Hepatocyte (in vitro differentiated cells): ENCODE measurements around the gene ERGIC2. TPM values are rescaled to one million over a fixed set of nuclear protein-coding genes. Genes with fewer than 3 reads are reported as not detected.

Source experiments
- DNase-seq: peaks from one replicate; pipeline ENCODE4 v3.0.0-alpha.2; 2016; ENCODE audit warnings: low spot score
- H2AFZ ChIP-seq: fragments of 200-600 bp; sonication (generic); 2 replicates; pipeline ENCODE4 v1.6.0; 2016; ENCODE audit warnings: antibody characterized with exemption, mild to moderate bottlenecking
- H3K27ac ChIP-seq: fragments of 200-600 bp; sonication (generic); 2 replicates; pipeline ENCODE4 v1.5.1; 2016; ENCODE audit warnings: mild to moderate bottlenecking
- H3K27me3 ChIP-seq: fragments of 200-600 bp; sonication (generic); 2 replicates; pipeline ENCODE4 v1.6.1; 2016
- H3K36me3 ChIP-seq: fragments of 200-600 bp; sonication (generic); replicated peaks from 2 replicates; pipeline ENCODE4 v1.5.1; 2016; ENCODE audit warnings: low read depth; ENCODE audit not compliant: insufficient read depth
- H3K4me1 ChIP-seq: fragments of 200-600 bp; sonication (generic); 2 replicates; pipeline ENCODE4 v1.5.1; 2016; ENCODE audit warnings: mild to moderate bottlenecking, moderate library complexity; ENCODE audit not compliant: insufficient read depth
- H3K4me2 ChIP-seq: fragments of 200-600 bp; sonication (generic); 2 replicates; pipeline ENCODE4 v1.6.0; 2016
- H3K4me3 ChIP-seq: fragments of 200-600 bp; sonication (generic); 2 replicates; pipeline ENCODE4 v1.5.1; 2016; ENCODE audit warnings: mild to moderate bottlenecking
- H3K79me2 ChIP-seq: fragments of 200-600 bp; sonication (generic); 2 replicates; pipeline ENCODE4 v1.6.0; 2017; ENCODE audit warnings: mild to moderate bottlenecking
- H3K9me2 ChIP-seq: fragments of 200-600 bp; sonication (generic); replicated peaks from 2 replicates; pipeline ENCODE4 v1.6.0; 2017; ENCODE audit warnings: mild to moderate bottlenecking; ENCODE audit not compliant: insufficient read depth
- H3K9me3 ChIP-seq: fragments of 200-600 bp; sonication (generic); 2 replicates; pipeline ENCODE4 v1.5.1; 2016; ENCODE audit warnings: low read depth, mild to moderate bottlenecking
- H4K20me1 ChIP-seq: fragments of 200-600 bp; sonication (generic); 2 replicates; pipeline ENCODE4 v1.6.0; 2016; ENCODE audit warnings: mild to moderate bottlenecking; ENCODE audit not compliant: insufficient read depth, poor library complexity, severe bottlenecking
- CTCF ChIP-seq: fragments of 200-600 bp; sonication (generic); IDR thresholded peaks from 2 replicates; pipeline ENCODE4 v1.5.1; 2016; ENCODE audit warnings: antibody characterized with exemption, mild to moderate bottlenecking; ENCODE audit not compliant: poor library complexity
- EZH2 ChIP-seq: fragments of 200-600 bp; sonication (generic); IDR thresholded peaks from 2 replicates; pipeline ENCODE4 v1.6.1; 2016; ENCODE audit warnings: antibody characterized with exemption, mild to moderate bottlenecking, borderline replicate concordance
- EZH2phosphoT487 ChIP-seq: fragments of 200-600 bp; sonication (generic); IDR thresholded peaks from one replicate; pipeline ENCODE4 v1.6.1; 2018; ENCODE audit warnings: antibody characterized with exemption, mild to moderate bottlenecking, low read depth, moderate library complexity; ENCODE audit not compliant: unreplicated experiment, severe bottlenecking
- WGBS: methylation state at CpG from one replicate; pipeline ENCODE4 v1.1.6; 2016; ENCODE audit warnings: low lambda C conversion rate; ENCODE audit errors: missing lambda C conversion rate; 5-methylcytosine and 5-hydroxymethylcytosine counted together
- polyA plus RNA-seq: library from polyadenylated mRNA; unstranded; fragments of >200 nt; fragmentation: Nextera tagmentation; extraction: Ambion mirVana; gene quantifications from 2 replicates; pipeline ENCODE4 v1.2.1, GENCODE V29; 2016
- total RNA-seq: library from RNA; depleted of rRNA; stranded (reverse); fragments of >200 nt; gene quantifications from 2 replicates; pipeline ENCODE4 v1.2.3, GENCODE V29; 2014

ERGIC2 gene
- total and polyA plus RNA-seq, 2 experiments from 2014 or later, result 68.7 to 122 TPM

GRCh38 chr12:29382251-29382650, 1.3 kb upstream of the ERGIC2 start:
- Histone ChIP-seq H2AFZ (no peak overlapping the region), H3K9me3 (no peaks in the 10 kb centered on the region), H3K4me1 (no peaks in the 10 kb centered on the region), H3K4me3 (no peak overlapping the region), H4K20me1 (no peaks in the 10 kb centered on the region), H3K4me2 (no peak overlapping the region), H3K36me3 (no peaks in the 10 kb centered on the region), H3K27me3 (no peaks in the 10 kb centered on the region), H3K79me2 (peaks cover 30% of the 10 kb centered on the region), H3K27ac (no peak overlapping the region), H3K9me2 (no peaks in the 10 kb centered on the region)
- WGBS, result 96% methylated on average over 2 of the region's 2 CpGs
- DNase-seq, result no peak
- TF ChIP-seq EZH2 (no peak), EZH2phosphoT487 (no peak), CTCF (no peak)

DNA sequence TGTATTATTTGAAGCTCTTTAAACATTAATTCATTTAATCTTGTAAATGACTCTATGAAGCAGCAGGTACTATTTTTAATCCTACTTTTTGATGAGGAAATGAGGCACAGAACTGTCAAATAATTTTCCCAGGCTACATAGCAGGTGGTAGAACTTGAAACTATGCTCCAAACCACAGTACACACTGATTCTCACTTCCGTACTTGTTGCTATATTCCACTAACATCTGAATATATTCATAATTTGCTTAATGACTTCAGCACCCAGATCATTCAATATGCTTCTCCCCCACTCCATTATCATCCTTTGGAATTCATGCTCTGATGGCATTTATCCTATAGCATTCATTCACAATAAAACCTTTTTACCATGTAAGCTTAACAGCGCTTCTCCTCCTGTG, 4.9 kb downstream of the ERGIC2 start:
- H3K4me2 ChIP-seq, result no peak overlapping the region
- no peaks in the 10 kb centered on the region for H3K4me1 ChIP-seq
- H3K4me3 ChIP-seq, result no peak overlapping the region
- no peaks in the 10 kb centered on the region for H3K36me3 ChIP-seq
- no peak overlapping the region for H3K27ac ChIP-seq
- TF ChIP-seq EZH2 (no peak), EZH2phosphoT487 (no peak), CTCF (no peak)
- peaks cover 89% of the 10 kb centered on the region for H3K79me2 ChIP-seq
- H4K20me1 ChIP-seq, result peaks cover 9% of the 10 kb centered on the region
- WGBS, result 97% methylated on average over 2 of the region's 2 CpGs
- H2AFZ ChIP-seq, result no peak overlapping the region
- DNase-seq, result no peak
- no peaks in the 10 kb centered on the region for H3K9me3 ChIP-seq
- no peaks in the 10 kb centered on the region for H3K9me2 ChIP-seq
- no peaks in the 10 kb centered on the region for H3K27me3 ChIP-seq

DNA sequence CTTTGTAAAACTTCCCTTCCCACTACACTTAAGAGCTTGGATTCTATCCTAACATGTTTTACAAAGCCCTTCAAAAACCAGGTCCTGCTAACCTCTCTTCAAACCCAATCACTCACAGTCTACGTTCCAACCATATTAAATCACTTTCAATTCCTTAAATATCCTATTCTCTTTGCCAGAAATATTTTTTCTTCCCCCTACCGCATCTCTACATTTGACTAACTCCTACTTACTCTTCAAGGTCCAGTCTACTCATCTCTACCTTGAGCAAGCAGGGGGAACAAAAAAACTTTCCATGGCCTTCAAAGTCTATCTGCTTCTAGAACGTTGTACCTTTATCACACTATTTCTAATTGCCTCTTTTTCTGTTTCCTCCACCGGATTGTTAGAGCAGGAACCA, 6.1 kb downstream of the ERGIC2 start:
- WGBS, result 89% methylated on average over 4 of the region's 4 CpGs

More for the DNA sequence above, 6.1 kb downstream of the ERGIC2 start:
- Histone ChIP-seq H3K4me3 (no peak overlapping the region), H3K27ac (no peak overlapping the region), H4K20me1 (peaks cover 9% of the 10 kb centered on the region), H3K4me1 (no peaks in the 10 kb centered on the region), H2AFZ (no peak overlapping the region), H3K79me2 (peaks cover 94% of the 10 kb centered on the region), H3K36me3 (no peaks in the 10 kb centered on the region), H3K27me3 (no peaks in the 10 kb centered on the region), H3K9me3 (no peaks in the 10 kb centered on the region), H3K9me2 (no peaks in the 10 kb centered on the region), H3K4me2 (no peak overlapping the region)
- DNase-seq, result no peak
- TF ChIP-seq CTCF, result no peak
- no peak for TF ChIP-seq EZH2phosphoT487
- TF ChIP-seq EZH2, result no peak
